ENCODE results near the gene ZFAND2A.

DNA sequence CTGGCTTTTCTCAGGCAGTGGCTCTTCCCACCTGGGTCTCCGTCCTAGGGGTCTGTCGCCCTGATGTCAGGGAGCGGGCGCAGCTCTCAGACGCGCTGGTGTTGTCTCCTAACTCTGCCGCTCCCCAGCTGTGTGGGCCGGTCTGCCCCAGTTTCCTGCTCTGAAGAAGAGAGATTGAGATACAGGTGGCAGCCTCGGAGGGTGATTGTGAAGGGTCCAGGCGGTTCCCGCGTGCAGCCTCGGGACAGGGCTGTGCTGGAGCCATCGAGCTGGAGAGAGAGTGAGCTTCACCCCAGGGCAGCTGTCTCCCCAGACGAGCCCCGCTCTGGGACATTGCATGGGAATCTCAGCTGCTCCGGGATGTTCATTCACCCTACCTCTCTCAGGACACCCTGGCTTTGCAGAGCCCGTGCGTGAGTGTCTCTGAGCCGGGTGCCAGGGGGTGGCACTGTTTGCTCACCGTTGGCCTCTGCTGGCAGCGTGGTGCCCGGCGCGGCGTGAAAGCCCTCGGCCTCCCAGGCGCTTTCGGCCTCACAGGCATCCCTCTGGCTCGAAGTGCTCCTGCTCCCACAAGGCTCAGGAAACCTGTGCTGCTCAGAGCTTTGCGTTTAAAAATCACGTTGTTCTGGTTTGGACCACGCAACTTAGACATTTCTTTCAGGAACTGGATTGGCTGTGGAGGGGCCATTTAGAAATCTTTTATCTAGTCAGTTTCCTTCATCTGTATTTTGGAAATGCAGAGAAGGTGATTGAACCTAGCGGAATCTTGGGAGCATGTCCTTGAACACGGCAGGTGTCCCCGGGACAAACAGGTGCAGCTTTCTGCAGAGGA, 33.8 kb upstream of the ZFAND2A start:
- TF ChIP-seq POLR2A (IDR thresholded peaks at IDR 0.05): no peak
- TF ChIP-seq, protein P1, sequence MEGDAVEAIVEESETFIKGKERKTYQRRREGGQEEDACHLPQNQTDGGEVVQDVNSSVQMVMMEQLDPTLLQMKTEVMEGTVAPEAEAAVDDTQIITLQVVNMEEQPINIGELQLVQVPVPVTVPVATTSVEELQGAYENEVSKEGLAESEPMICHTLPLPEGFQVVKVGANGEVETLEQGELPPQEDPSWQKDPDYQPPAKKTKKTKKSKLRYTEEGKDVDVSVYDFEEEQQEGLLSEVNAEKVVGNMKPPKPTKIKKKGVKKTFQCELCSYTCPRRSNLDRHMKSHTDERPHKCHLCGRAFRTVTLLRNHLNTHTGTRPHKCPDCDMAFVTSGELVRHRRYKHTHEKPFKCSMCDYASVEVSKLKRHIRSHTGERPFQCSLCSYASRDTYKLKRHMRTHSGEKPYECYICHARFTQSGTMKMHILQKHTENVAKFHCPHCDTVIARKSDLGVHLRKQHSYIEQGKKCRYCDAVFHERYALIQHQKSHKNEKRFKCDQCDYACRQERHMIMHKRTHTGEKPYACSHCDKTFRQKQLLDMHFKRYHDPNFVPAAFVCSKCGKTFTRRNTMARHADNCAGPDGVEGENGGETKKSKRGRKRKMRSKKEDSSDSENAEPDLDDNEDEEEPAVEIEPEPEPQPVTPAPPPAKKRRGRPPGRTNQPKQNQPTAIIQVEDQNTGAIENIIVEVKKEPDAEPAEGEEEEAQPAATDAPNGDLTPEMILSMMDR (IDR thresholded peaks at IDR 0.05 in 4 of 5, conservative IDR thresholded peaks at IDR 0.05 in 1 of 5): peak in 3 of 5 experiments; percentile 18 to 47 (median 44)

All from gastrocnemius medialis (tissue), 4 donors.